DND-41 (cell line): ENCODE measurements around the gene HSPA1L.
"Not testable (repeated sequence)": the region's sequence is repeated elsewhere in the genome, so short reads cannot be mapped to it uniquely, and the experiment has no call there.

Experiments used
- ATAC-seq: fragments of 200-7000 bp; cut with Tn5 transposase; 3 replicates; pipeline ENCODE4 v1.9.1; 2021; ENCODE audit warnings: low read depth; ENCODE audit not compliant: insufficient read depth
- DNase-seq: peaks from one replicate; pipeline ENCODE4 v3.0.0-alpha.2; 2020
- H2AFZ ChIP-seq: 2 replicates; pipeline ENCODE4 v1.6.0; 2012; ENCODE audit warnings: low read depth, low read length
- H3K27ac ChIP-seq: 2 replicates; pipeline ENCODE4 v1.5.1; 2012; ENCODE audit warnings: low read length, inconsistent platforms
- H3K27me3 ChIP-seq: fragments of 200-600 bp; sonication (generic); 2 replicates; pipeline ENCODE4 v1.6.0; 2012; ENCODE audit warnings: low read length, mild to moderate bottlenecking, inconsistent platforms; ENCODE audit not compliant: insufficient read depth, poor library complexity
- H3K36me3 ChIP-seq: 2 replicates; pipeline ENCODE4 v1.5.1; 2012; ENCODE audit warnings: low read length, inconsistent platforms; ENCODE audit not compliant: insufficient read depth
- H3K4me1 ChIP-seq: 2 replicates; pipeline ENCODE4 v1.5.1; 2012; ENCODE audit warnings: mild to moderate bottlenecking, low read length; ENCODE audit not compliant: insufficient read depth
- H3K4me2 ChIP-seq: 2 replicates; pipeline ENCODE4 v1.6.0; 2012; ENCODE audit warnings: mild to moderate bottlenecking, moderate library complexity, low read length, inconsistent platforms; ENCODE audit not compliant: insufficient read depth
- H3K4me3 ChIP-seq, 2 experiments: fragments of 200-600 bp in 1 of 2; shearing (Covaris generic) in 1 of 2; 2 replicates each; pipeline ENCODE4 v1.5.1; 2012 to 2016; ENCODE audit warnings: inconsistent platforms in 2 of 2, low read length in 2 of 2, mild to moderate bottlenecking in 2 of 2, low read depth in 1 of 2, moderate library complexity in 1 of 2
- H3K79me2 ChIP-seq: 2 replicates; pipeline ENCODE4 v1.6.0; 2012; ENCODE audit warnings: low read length, inconsistent platforms; ENCODE audit not compliant: insufficient read depth
- H3K9ac ChIP-seq: 2 replicates; pipeline ENCODE4 v1.6.0; 2012; ENCODE audit warnings: low read depth, mild to moderate bottlenecking, inconsistent platforms, low read length, moderate library complexity
- H3K9me3 ChIP-seq: 2 replicates; pipeline ENCODE4 v1.5.1; 2012; ENCODE audit warnings: low read length, moderate library complexity, mild to moderate bottlenecking, inconsistent platforms; ENCODE audit not compliant: insufficient read depth, severe bottlenecking
- H4K20me1 ChIP-seq: 2 replicates; pipeline ENCODE4 v1.6.0; 2012; ENCODE audit warnings: low read length; ENCODE audit not compliant: insufficient read depth
- CTCF ChIP-seq: IDR thresholded peaks from 2 replicates; pipeline ENCODE4 v1.5.1; 2012; ENCODE audit warnings: borderline replicate concordance, low read length, moderate library complexity, mild to moderate bottlenecking; ENCODE audit not compliant: poor library complexity, severe bottlenecking; ENCODE audit errors: extremely low read depth
- EZH2 ChIP-seq: IDR thresholded peaks from 3 replicates; pipeline ENCODE4 v1.6.1; 2012; ENCODE audit warnings: borderline replicate concordance, low read depth, mild to moderate bottlenecking, moderate library complexity, low read length, inconsistent platforms; ENCODE audit not compliant: severe bottlenecking

Gene HSPA1L

GRCh38 chr6:31822036-31822821 is 7.1 kb upstream of the HSPA1L start:
- H4K20me1 ChIP-seq = no peaks in the 10 kb centered on the region
- TF ChIP-seq CTCF (no peak), EZH2 (no peak)
- peak; percentile 64 for DNase-seq
- peaks cover 44% of the 10 kb centered on the region for H3K4me1 ChIP-seq
- H3K36me3 ChIP-seq = no peaks in the 10 kb centered on the region
- peak overlapping the region; percentile 99 for H2AFZ ChIP-seq
- peaks cover 2% of the 10 kb centered on the region; the same call in 1 of the 2 replicates for H3K79me2 ChIP-seq
- peak overlapping the region; percentile 83 for H3K27ac ChIP-seq
- H3K27me3 ChIP-seq = no peaks in the 10 kb centered on the region
- peak overlapping the region; percentile 95 for H3K4me2 ChIP-seq
- H3K4me3 ChIP-seq = peak overlapping the region; percentile 41 to 93; a peak in 3 of 4 replicates
- peak overlapping the region; percentile 75 for H3K9ac ChIP-seq
- ATAC-seq = peak; percentile 48
- H3K9me3 ChIP-seq = no peaks in the 10 kb centered on the region

- Histone ChIP-seq H3K79me2 (peaks cover 2% of the 10 kb centered on the region; the same call in 1 of the 2 replicates), H2AFZ (peak overlapping the region; percentile 99), H3K4me3 (peak overlapping the region; percentile 41 to 93), H3K27ac (peak overlapping the region; percentile 73), H4K20me1 (no peaks in the 10 kb centered on the region), H3K4me1 (peaks cover 37% of the 10 kb centered on the region), H3K9me3 (no peaks in the 10 kb centered on the region), H3K27me3 (no peaks in the 10 kb centered on the region), H3K36me3 (no peaks in the 10 kb centered on the region), H3K4me2 (peak overlapping the region; percentile 95), H3K9ac (peak overlapping the region; percentile 75)
- TF ChIP-seq CTCF (no peak), EZH2 (no peak)
- DNase-seq (peak; percentile 50), ATAC-seq (peak; percentile 53)
These were observed 6.4 kb upstream of the HSPA1L start for GRCh38 chr6:31821301-31822035.

- not testable (repeated sequence) for H3K27me3 ChIP-seq, DNase-seq, H3K79me2 ChIP-seq, H3K4me3 ChIP-seq, H4K20me1 ChIP-seq, H2AFZ ChIP-seq, H3K27ac ChIP-seq, ATAC-seq, H3K9me3 ChIP-seq, H3K36me3 ChIP-seq, H3K9ac ChIP-seq
- Histone ChIP-seq H3K4me1 (peaks cover 26% of the 10 kb centered on the region), H3K4me2 (peak overlapping the region; percentile 95; the same call in 1 of the 2 replicates)
These were observed 5.3 kb upstream of the HSPA1L start for GRCh38 chr6:31820399-31820798.

GRCh38 chr6:31819871-31820299 is 4.8 kb upstream of the HSPA1L start:
- Histone ChIP-seq H3K79me2 (peaks cover 2% of the 10 kb centered on the region; the same call in 1 of the 2 replicates), H3K4me2 (no peak overlapping the region), H2AFZ (no peak overlapping the region), H3K27ac (no peak overlapping the region), H3K4me1 (peaks cover 24% of the 10 kb centered on the region), H4K20me1 (no peaks in the 10 kb centered on the region), H3K36me3 (no peaks in the 10 kb centered on the region), H3K27me3 (no peaks in the 10 kb centered on the region), H3K9me3 (no peaks in the 10 kb centered on the region), H3K9ac (no peak overlapping the region), H3K4me3 (no peak overlapping the region)
- TF ChIP-seq CTCF (no peak), EZH2 (no peak)
- DNase-seq (no peak), ATAC-seq (no peak)

GRCh38 chr6:31817929-31818511 is 2.9 kb upstream of the HSPA1L start:
- not testable (repeated sequence) for H4K20me1 ChIP-seq, H3K79me2 ChIP-seq, H3K36me3 ChIP-seq, H3K4me3 ChIP-seq, H3K27ac ChIP-seq, ATAC-seq, H3K4me2 ChIP-seq, DNase-seq, H2AFZ ChIP-seq, H3K27me3 ChIP-seq, H3K9me3 ChIP-seq, H3K9ac ChIP-seq
- peaks cover 23% of the 10 kb centered on the region for H3K4me1 ChIP-seq
